Suprapubic skin (tissue), 4 donors: ENCODE results near the gene PLCE1. TPM values are rescaled to one million over a fixed set of nuclear protein-coding genes. Genes with fewer than 3 reads are reported as not detected.

Experiments used
- DNase-seq, 2 donors: peaks; one replicate each; pipeline ENCODE4 v3.0.0-alpha.2; 2019; ENCODE audit warnings: low spot score in 2 of 2
- H3K27ac ChIP-seq: fragments of 200-600 bp; sonication (generic); one replicate; pipeline ENCODE4 v1.5.1; 2019
- H3K27me3 ChIP-seq: fragments of 200-600 bp; sonication (generic); one replicate; pipeline ENCODE4 v1.5.1; 2019
- H3K36me3 ChIP-seq: fragments of 200-600 bp; sonication (generic); one replicate; pipeline ENCODE4 v1.5.1; 2019
- H3K4me1 ChIP-seq: fragments of 200-600 bp; sonication (generic); one replicate; pipeline ENCODE4 v1.5.1; 2019
- H3K4me3 ChIP-seq: fragments of 200-600 bp; sonication (generic); one replicate; pipeline ENCODE4 v1.5.1; 2019; ENCODE audit warnings: mild to moderate bottlenecking
- H3K9me3 ChIP-seq: fragments of 200-600 bp; sonication (generic); one replicate; pipeline ENCODE4 v1.5.1; 2019
- CTCF ChIP-seq, 2 donors: fragments of 200-600 bp in 1 of 2; fragments of 450-650 bp in 1 of 2; sonication (generic) in 1 of 2; IDR thresholded peaks; one replicate each; pipeline ENCODE4 v1.5.1; 2016 to 2019; ENCODE audit warnings: antibody characterized with exemption in 2 of 2, mild to moderate bottlenecking in 1 of 2, moderate library complexity in 1 of 2
- EP300 ChIP-seq: sonication (generic); formaldehyde crosslinking; IDR thresholded peaks from one replicate; pipeline ENCODE4 v1.6.1; 2017; ENCODE audit warnings: antibody characterized with exemption
- POLR2A ChIP-seq, 2 donors: fragments of 450-650 bp; IDR thresholded peaks; one replicate each; pipeline ENCODE4 v1.6.1; 2017; ENCODE audit warnings: antibody characterized with exemption in 2 of 2, mild to moderate bottlenecking in 2 of 2, moderate library complexity in 2 of 2
- POLR2AphosphoS5 ChIP-seq, 3 donors: sonication (generic); formaldehyde crosslinking; IDR thresholded peaks; one replicate each; pipeline ENCODE4 v1.6.1; 2017; ENCODE audit warnings: antibody characterized with exemption in 3 of 3
- WGBS: methylation state at CpG from one replicate; pipeline ENCODE4 v1.1.5; 2018; 5-methylcytosine and 5-hydroxymethylcytosine counted together
- total RNA-seq, 4 donors: library from RNA; depleted of rRNA; stranded (reverse); fragments of >200 nt; gene quantifications; one replicate each; pipeline ENCODE4 v1.1.0, GENCODE V29; 2016

The PLCE1 gene
- total RNA-seq, 4 donors from 2014 or later, result 1.0 to 2.8 (median 1.6) TPM

- no peak for DNase-seq
- 90% methylated on average over 4 of the region's 4 CpGs for WGBS
- TF ChIP-seq POLR2A (IDR thresholded peaks at IDR 0.05) (no peak), EP300 (no peak), CTCF (IDR thresholded peaks at IDR 0.05) (no peak), POLR2AphosphoS5 (IDR thresholded peaks at IDR 0.05) (no peak)
- Histone ChIP-seq H3K9me3 (no peaks in the 10 kb centered on the region), H3K27ac (no peak overlapping the region), H3K36me3 (no peaks in the 10 kb centered on the region), H3K27me3 (no peaks in the 10 kb centered on the region), H3K4me1 (no peaks in the 10 kb centered on the region), H3K4me3 (no peak overlapping the region)
Measured at GRCh38 chr10:94041206-94041605, 47.5 kb downstream of the PLCE1 start.

GRCh38 chr10:94042001-94042833, 48.5 kb downstream of the PLCE1 start:
- Histone ChIP-seq H3K9me3 (no peaks in the 10 kb centered on the region), H3K27me3 (no peaks in the 10 kb centered on the region), H3K27ac (no peak overlapping the region), H3K36me3 (no peaks in the 10 kb centered on the region), H3K4me3 (no peak overlapping the region), H3K4me1 (no peaks in the 10 kb centered on the region)
- no peak for TF ChIP-seq POLR2AphosphoS5 (IDR thresholded peaks at IDR 0.05)
- TF ChIP-seq CTCF (IDR thresholded peaks at IDR 0.05), result no peak
- no peak for TF ChIP-seq EP300
- TF ChIP-seq POLR2A (IDR thresholded peaks at IDR 0.05), result no peak
- DNase-seq, result no peak
- 44% methylated on average over 3 of the region's 3 CpGs for WGBS

GRCh38 chr10:94042834-94043175, 49.1 kb downstream of the PLCE1 start:
- no peaks in the 10 kb centered on the region for H3K27me3 ChIP-seq
- TF ChIP-seq POLR2A (IDR thresholded peaks at IDR 0.05), result no peak

More at GRCh38 chr10:94042834-94043175, 49.1 kb downstream of the PLCE1 start:
- Histone ChIP-seq H3K4me3 (no peak overlapping the region), H3K9me3 (no peaks in the 10 kb centered on the region), H3K4me1 (no peaks in the 10 kb centered on the region), H3K36me3 (no peaks in the 10 kb centered on the region), H3K27ac (no peak overlapping the region)
- WGBS, result 74% methylated on average over 4 of the region's 4 CpGs
- no peak for DNase-seq

Other genes starting within 250 kb of the PLCE1 start
- gene LGI1, start 236.0 kb upstream of the PLCE1 start, total RNA-seq, result not detected
- gene SLC35G1, start 100.0 kb upstream of the PLCE1 start, total RNA-seq, result 1 to 10 TPM; 1.4 to 5.1 (median 4.2) TPM